Astrocyte (in vitro differentiated cells and primary cell): ENCODE data around the gene NOX1. TPM values are rescaled to one million over a fixed set of nuclear protein-coding genes. Genes with fewer than 3 reads are reported as not detected.

ENCODE experiments used
- DNase-seq: peaks from one replicate; pipeline ENCODE4 v3.0.0-alpha.2; 2010; ENCODE audit warnings: low read depth
- FAIRE-seq: peaks from 2 replicates; lab custom pipeline; 2011; peaks lifted over from hg19 to GRCh38; lab: Jason Lieb, UNC
- H2AFZ ChIP-seq: 2 replicates; pipeline ENCODE4 v1.6.0; 2012; ENCODE audit warnings: low read depth, low read length, inconsistent platforms
- H3K27ac ChIP-seq: 2 replicates; pipeline ENCODE4 v1.5.1; 2011; ENCODE audit warnings: low read depth, low read length, inconsistent platforms
- H3K27me3 ChIP-seq: 2 replicates; pipeline ENCODE4 v1.6.0; 2011; ENCODE audit warnings: low read length, inconsistent platforms; ENCODE audit not compliant: insufficient read depth
- H3K36me3 ChIP-seq: 2 replicates; pipeline ENCODE4 v1.5.1; 2011; ENCODE audit warnings: low read length, inconsistent platforms; ENCODE audit not compliant: insufficient read depth
- H3K4me1 ChIP-seq: 2 replicates; pipeline ENCODE4 v1.5.1; 2011; ENCODE audit warnings: low read length, inconsistent platforms; ENCODE audit not compliant: insufficient read depth
- H3K4me2 ChIP-seq: 2 replicates; pipeline ENCODE4 v1.6.0; 2012; ENCODE audit warnings: low read length, inconsistent platforms
- H3K4me3 ChIP-seq: 2 replicates; pipeline ENCODE4 v1.5.1; 2011; ENCODE audit warnings: low read depth, mild to moderate bottlenecking, low read length, inconsistent platforms; ENCODE audit not compliant: insufficient read depth
- H3K79me2 ChIP-seq: 2 replicates; pipeline ENCODE4 v1.6.0; 2012; ENCODE audit warnings: mild to moderate bottlenecking, low read length, inconsistent platforms; ENCODE audit not compliant: insufficient read depth
- H3K9ac ChIP-seq: 2 replicates; pipeline ENCODE4 v1.6.0; 2012; ENCODE audit warnings: mild to moderate bottlenecking, low read length, inconsistent platforms
- H3K9me3 ChIP-seq: 2 replicates; pipeline ENCODE4 v1.5.1; 2012; ENCODE audit warnings: low read depth, mild to moderate bottlenecking, low read length, inconsistent platforms; ENCODE audit not compliant: insufficient read depth
- H4K20me1 ChIP-seq: 2 replicates; pipeline ENCODE4 v1.6.0; 2012; ENCODE audit warnings: low read length, inconsistent platforms; ENCODE audit not compliant: insufficient read depth
- H3K27ac Mint-ChIP-seq: one replicate; pipeline ENCODE4 v1.8.0; 2021; ENCODE audit warnings: mild to moderate bottlenecking, mixed read lengths; ENCODE audit not compliant: unreplicated experiment
- H3K27me3 Mint-ChIP-seq: one replicate; pipeline ENCODE4 v1.8.0; 2021; ENCODE audit warnings: low read depth, mixed read lengths; ENCODE audit not compliant: unreplicated experiment
- H3K36me3 Mint-ChIP-seq: one replicate; pipeline ENCODE4 v1.8.0; 2021; ENCODE audit warnings: low read depth, mixed read lengths; ENCODE audit not compliant: unreplicated experiment
- H3K4me1 Mint-ChIP-seq: one replicate; pipeline ENCODE4 v1.8.0; 2021; ENCODE audit warnings: low read depth, mixed read lengths; ENCODE audit not compliant: unreplicated experiment
- H3K4me3 Mint-ChIP-seq: one replicate; pipeline ENCODE4 v1.8.0; 2021; ENCODE audit warnings: mild to moderate bottlenecking, moderate library complexity, mixed read lengths; ENCODE audit not compliant: unreplicated experiment
- H3K9me3 Mint-ChIP-seq: one replicate; pipeline ENCODE4 v1.8.0; 2021; ENCODE audit warnings: mild to moderate bottlenecking, mixed read lengths; ENCODE audit not compliant: unreplicated experiment
- EZH2 ChIP-seq: IDR thresholded peaks from 2 replicates; pipeline ENCODE4 v1.6.1; 2012; ENCODE audit warnings: mild to moderate bottlenecking, low read length, inconsistent platforms; ENCODE audit not compliant: insufficient read depth
- total RNA-seq: library from RNA; stranded (reverse); gene quantifications from 2 replicates; pipeline ENCODE4 v1.2.1, GENCODE V29; 2021
- TF ChIP-seq, protein P1 (sequence below): IDR thresholded peaks from 2 replicates; pipeline ENCODE4 v1.5.1; 2011; ENCODE audit warnings: low read depth, mild to moderate bottlenecking, inconsistent platforms, low read length, moderate library complexity; ENCODE audit not compliant: insufficient read depth

Gene NOX1
- total RNA-seq, 1 donor from 2014 or later: not detected

DNA sequence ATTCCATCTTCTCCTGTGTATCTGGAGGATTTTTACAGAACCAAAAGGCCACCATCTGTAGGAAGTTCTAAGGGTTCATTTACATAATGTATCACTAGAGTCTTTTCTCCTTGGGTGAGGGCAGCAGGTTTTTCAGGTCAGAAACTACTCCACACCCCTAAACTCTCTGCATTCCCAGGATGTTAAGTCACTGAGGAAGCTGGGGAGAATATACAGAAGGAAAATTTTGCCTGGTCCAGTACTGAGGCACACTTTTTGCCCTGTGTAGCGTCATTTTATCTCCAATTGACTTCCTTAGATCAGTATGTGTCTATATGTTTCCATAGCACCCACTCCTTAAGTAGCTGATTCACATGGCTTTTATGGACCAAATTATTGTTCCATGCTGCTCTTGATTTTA lies 37.6 kb upstream of the NOX1 start:
- DNase-seq (peak; percentile 3), FAIRE-seq (peak; percentile 62)
- Mint-ChIP-seq H3K36me3 (no peaks in the 10 kb centered on the region), H3K4me3 (no peak overlapping the region), H3K4me1 (peaks cover 12% of the 10 kb centered on the region), H3K27ac (no peak overlapping the region), H3K9me3 (peaks cover 2% of the 10 kb centered on the region), H3K27me3 (no peaks in the 10 kb centered on the region)
- H3K9me3 ChIP-seq: no peaks in the 10 kb centered on the region
- H2AFZ ChIP-seq: no peak overlapping the region
- H3K4me2 ChIP-seq: peak overlapping the region; percentile 52
- peaks cover 9% of the 10 kb centered on the region for H3K4me1 ChIP-seq
- no peak overlapping the region for H3K27ac ChIP-seq
- no peaks in the 10 kb centered on the region for H4K20me1 ChIP-seq
- H3K9ac ChIP-seq: no peak overlapping the region
- no peak for TF ChIP-seq EZH2
- TF ChIP-seq, protein P1, sequence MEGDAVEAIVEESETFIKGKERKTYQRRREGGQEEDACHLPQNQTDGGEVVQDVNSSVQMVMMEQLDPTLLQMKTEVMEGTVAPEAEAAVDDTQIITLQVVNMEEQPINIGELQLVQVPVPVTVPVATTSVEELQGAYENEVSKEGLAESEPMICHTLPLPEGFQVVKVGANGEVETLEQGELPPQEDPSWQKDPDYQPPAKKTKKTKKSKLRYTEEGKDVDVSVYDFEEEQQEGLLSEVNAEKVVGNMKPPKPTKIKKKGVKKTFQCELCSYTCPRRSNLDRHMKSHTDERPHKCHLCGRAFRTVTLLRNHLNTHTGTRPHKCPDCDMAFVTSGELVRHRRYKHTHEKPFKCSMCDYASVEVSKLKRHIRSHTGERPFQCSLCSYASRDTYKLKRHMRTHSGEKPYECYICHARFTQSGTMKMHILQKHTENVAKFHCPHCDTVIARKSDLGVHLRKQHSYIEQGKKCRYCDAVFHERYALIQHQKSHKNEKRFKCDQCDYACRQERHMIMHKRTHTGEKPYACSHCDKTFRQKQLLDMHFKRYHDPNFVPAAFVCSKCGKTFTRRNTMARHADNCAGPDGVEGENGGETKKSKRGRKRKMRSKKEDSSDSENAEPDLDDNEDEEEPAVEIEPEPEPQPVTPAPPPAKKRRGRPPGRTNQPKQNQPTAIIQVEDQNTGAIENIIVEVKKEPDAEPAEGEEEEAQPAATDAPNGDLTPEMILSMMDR: no peak
- no peak overlapping the region for H3K4me3 ChIP-seq
- no peaks in the 10 kb centered on the region for H3K36me3 ChIP-seq
- H3K79me2 ChIP-seq: no peaks in the 10 kb centered on the region
- no peaks in the 10 kb centered on the region for H3K27me3 ChIP-seq

- Mint-ChIP-seq H3K4me1 (no peaks in the 10 kb centered on the region), H3K9me3 (no peaks in the 10 kb centered on the region), H3K27ac (no peak overlapping the region), H3K36me3 (no peaks in the 10 kb centered on the region), H3K4me3 (no peak overlapping the region), H3K27me3 (no peaks in the 10 kb centered on the region)
- Histone ChIP-seq H3K9me3 (no peaks in the 10 kb centered on the region), H2AFZ (no peak overlapping the region), H3K4me3 (no peak overlapping the region), H3K4me2 (no peak overlapping the region), H4K20me1 (no peaks in the 10 kb centered on the region), H3K27me3 (no peaks in the 10 kb centered on the region), H3K4me1 (no peaks in the 10 kb centered on the region), H3K27ac (no peak overlapping the region), H3K9ac (no peak overlapping the region), H3K79me2 (no peaks in the 10 kb centered on the region), H3K36me3 (no peaks in the 10 kb centered on the region)
- TF ChIP-seq EZH2: no peak
- TF ChIP-seq, protein P1: no peak
- DNase-seq (no peak), FAIRE-seq (no peak)
Measured at GRCh38 chrX:100905620-100906019, 31.5 kb upstream of the NOX1 start.

DNA sequence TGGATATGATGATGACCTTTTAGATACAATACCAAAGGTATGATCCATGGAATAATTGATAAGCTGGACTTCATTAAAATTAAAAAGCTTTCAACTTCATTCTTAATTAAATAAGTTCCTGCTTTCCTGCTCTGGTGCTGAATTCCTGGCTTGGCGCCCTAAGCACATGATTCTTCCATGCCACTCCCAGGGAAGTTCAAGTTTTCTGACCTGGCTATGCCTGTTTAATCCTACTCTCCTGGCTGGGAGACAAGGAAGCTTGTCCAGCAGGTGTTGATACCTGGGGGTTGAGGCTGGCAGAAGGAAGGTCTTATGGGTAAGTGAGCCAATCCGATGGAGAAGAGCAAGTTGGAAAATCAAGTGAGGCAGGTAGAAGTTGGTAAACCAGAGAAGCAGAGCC lies 30.3 kb upstream of the NOX1 start:
- no peak for TF ChIP-seq EZH2
- TF ChIP-seq, protein P1: no peak
- Mint-ChIP-seq H3K27me3 (no peaks in the 10 kb centered on the region), H3K9me3 (no peaks in the 10 kb centered on the region), H3K4me3 (no peak overlapping the region), H3K27ac (no peak overlapping the region), H3K36me3 (no peaks in the 10 kb centered on the region), H3K4me1 (no peaks in the 10 kb centered on the region)
- H3K9me3 ChIP-seq: no peaks in the 10 kb centered on the region
- H3K36me3 ChIP-seq: no peaks in the 10 kb centered on the region
- FAIRE-seq: no peak
- H3K4me1 ChIP-seq: no peaks in the 10 kb centered on the region
- H3K79me2 ChIP-seq: no peaks in the 10 kb centered on the region
- no peaks in the 10 kb centered on the region for H3K27me3 ChIP-seq
- H3K27ac ChIP-seq: no peak overlapping the region
- H3K4me3 ChIP-seq: no peak overlapping the region
- no peak overlapping the region for H3K9ac ChIP-seq
- H3K4me2 ChIP-seq: no peak overlapping the region
- no peak for DNase-seq
- H2AFZ ChIP-seq: no peak overlapping the region
- H4K20me1 ChIP-seq: no peaks in the 10 kb centered on the region
